Suprapubic skin (tissue), 4 donors: ENCODE measurements around the gene NR1D2. TPM values are rescaled to one million over a fixed set of nuclear protein-coding genes. Genes with fewer than 3 reads are reported as not detected.

Experiments
- DNase-seq, 2 donors: peaks; one replicate each; pipeline ENCODE4 v3.0.0-alpha.2; 2019; ENCODE audit warnings: low spot score in 2 of 2
- H3K27ac ChIP-seq: fragments of 200-600 bp; sonication (generic); one replicate; pipeline ENCODE4 v1.5.1; 2019
- H3K27me3 ChIP-seq: fragments of 200-600 bp; sonication (generic); one replicate; pipeline ENCODE4 v1.5.1; 2019
- H3K36me3 ChIP-seq: fragments of 200-600 bp; sonication (generic); one replicate; pipeline ENCODE4 v1.5.1; 2019
- H3K4me1 ChIP-seq: fragments of 200-600 bp; sonication (generic); one replicate; pipeline ENCODE4 v1.5.1; 2019
- H3K4me3 ChIP-seq: fragments of 200-600 bp; sonication (generic); one replicate; pipeline ENCODE4 v1.5.1; 2019; ENCODE audit warnings: mild to moderate bottlenecking
- H3K9me3 ChIP-seq: fragments of 200-600 bp; sonication (generic); one replicate; pipeline ENCODE4 v1.5.1; 2019
- CTCF ChIP-seq, 2 donors: fragments of 200-600 bp in 1 of 2; fragments of 450-650 bp in 1 of 2; sonication (generic) in 1 of 2; IDR thresholded peaks; one replicate each; pipeline ENCODE4 v1.5.1; 2016 to 2019; ENCODE audit warnings: antibody characterized with exemption in 2 of 2, mild to moderate bottlenecking in 1 of 2, moderate library complexity in 1 of 2
- EP300 ChIP-seq: sonication (generic); formaldehyde crosslinking; IDR thresholded peaks from one replicate; pipeline ENCODE4 v1.6.1; 2017; ENCODE audit warnings: antibody characterized with exemption
- POLR2A ChIP-seq, 2 donors: fragments of 450-650 bp; IDR thresholded peaks; one replicate each; pipeline ENCODE4 v1.6.1; 2017; ENCODE audit warnings: antibody characterized with exemption in 2 of 2, mild to moderate bottlenecking in 2 of 2, moderate library complexity in 2 of 2
- POLR2AphosphoS5 ChIP-seq, 3 donors: sonication (generic); formaldehyde crosslinking; IDR thresholded peaks; one replicate each; pipeline ENCODE4 v1.6.1; 2017; ENCODE audit warnings: antibody characterized with exemption in 3 of 3
- WGBS: methylation state at CpG from one replicate; pipeline ENCODE4 v1.1.5; 2018; 5-methylcytosine and 5-hydroxymethylcytosine counted together
- total RNA-seq, 4 donors: library from RNA; depleted of rRNA; stranded (reverse); fragments of >200 nt; gene quantifications; one replicate each; pipeline ENCODE4 v1.1.0, GENCODE V29; 2016

Gene NR1D2
- total RNA-seq, 4 donors from 2014 or later: 24.4 to 44.1 (median 39.1) TPM

GRCh38 chr3:23961066-23961465 is 16.0 kb downstream of the NR1D2 start:
- H3K27me3 ChIP-seq: no peaks in the 10 kb centered on the region
- no peak for DNase-seq
- H3K4me1 ChIP-seq: peaks cover 14% of the 10 kb centered on the region
- peaks cover 40% of the 10 kb centered on the region for H3K36me3 ChIP-seq
- WGBS: 100% methylated on average over 1 of the region's 1 CpG
- TF ChIP-seq CTCF (IDR thresholded peaks at IDR 0.05) (no peak), POLR2AphosphoS5 (IDR thresholded peaks at IDR 0.05) (no peak), EP300 (no peak), POLR2A (IDR thresholded peaks at IDR 0.05) (no peak)
- H3K27ac ChIP-seq: no peak overlapping the region
- no peak overlapping the region for H3K4me3 ChIP-seq
- H3K9me3 ChIP-seq: no peaks in the 10 kb centered on the region

- no peak for DNase-seq
- Histone ChIP-seq H3K36me3 (peaks cover 47% of the 10 kb centered on the region), H3K4me1 (peaks cover 13% of the 10 kb centered on the region), H3K27ac (no peak overlapping the region), H3K27me3 (no peaks in the 10 kb centered on the region), H3K4me3 (no peak overlapping the region), H3K9me3 (no peaks in the 10 kb centered on the region)
- WGBS: 95% methylated on average over 5 of the region's 5 CpGs
- TF ChIP-seq POLR2A (IDR thresholded peaks at IDR 0.05) (no peak), POLR2AphosphoS5 (IDR thresholded peaks at IDR 0.05) (no peak), CTCF (IDR thresholded peaks at IDR 0.05) (no peak), EP300 (no peak)
Observed at GRCh38 chr3:23961913-23962312, 16.8 kb downstream of the NR1D2 start.

GRCh38 chr3:23964537-23965235 is 19.6 kb downstream of the NR1D2 start:
- TF ChIP-seq POLR2AphosphoS5 (IDR thresholded peaks at IDR 0.05): no peak
- no peak for TF ChIP-seq CTCF (IDR thresholded peaks at IDR 0.05)
- TF ChIP-seq POLR2A (IDR thresholded peaks at IDR 0.05): no peak
- no peak for TF ChIP-seq EP300
- H3K36me3 ChIP-seq: peaks cover 70% of the 10 kb centered on the region
- H3K9me3 ChIP-seq: no peaks in the 10 kb centered on the region
- DNase-seq: no peak
- H3K4me1 ChIP-seq: peaks cover 17% of the 10 kb centered on the region
- H3K27me3 ChIP-seq: no peaks in the 10 kb centered on the region
- no peak overlapping the region for H3K4me3 ChIP-seq
- H3K27ac ChIP-seq: no peak overlapping the region
- WGBS: 81% methylated on average over 3 of the region's 3 CpGs

GRCh38 chr3:23966328-23966727 is 21.2 kb downstream of the NR1D2 start:
- WGBS: 47% methylated on average over 1 of the region's 1 CpG
- no peak overlapping the region for H3K27ac ChIP-seq
- TF ChIP-seq POLR2A (IDR thresholded peaks at IDR 0.05) (no peak), EP300 (no peak), CTCF (IDR thresholded peaks at IDR 0.05) (no peak), POLR2AphosphoS5 (IDR thresholded peaks at IDR 0.05) (no peak)
- H3K36me3 ChIP-seq: peaks cover 68% of the 10 kb centered on the region
- no peaks in the 10 kb centered on the region for H3K27me3 ChIP-seq
- no peak overlapping the region for H3K4me3 ChIP-seq
- no peaks in the 10 kb centered on the region for H3K9me3 ChIP-seq
- H3K4me1 ChIP-seq: peaks cover 17% of the 10 kb centered on the region
- DNase-seq: no peak

GRCh38 chr3:23968463-23969184 is 23.5 kb downstream of the NR1D2 start:
- Histone ChIP-seq H3K4me3 (no peak overlapping the region), H3K27me3 (no peaks in the 10 kb centered on the region), H3K36me3 (peaks cover 75% of the 10 kb centered on the region), H3K9me3 (no peaks in the 10 kb centered on the region), H3K27ac (no peak overlapping the region), H3K4me1 (peaks cover 17% of the 10 kb centered on the region)
- DNase-seq: no peak
- TF ChIP-seq POLR2AphosphoS5 (IDR thresholded peaks at IDR 0.05) (no peak), EP300 (no peak), CTCF (IDR thresholded peaks at IDR 0.05) (no peak), POLR2A (IDR thresholded peaks at IDR 0.05) (no peak)
- 44% methylated on average over 5 of the region's 5 CpGs for WGBS
